ENCODE data around the gene TRMU. TPM values are rescaled to one million over a fixed set of nuclear protein-coding genes. Genes with fewer than 3 reads are reported as not detected.

The TRMU gene
- total RNA-seq, 1 experiment from 2014 or later = 59.5 TPM

DNA sequence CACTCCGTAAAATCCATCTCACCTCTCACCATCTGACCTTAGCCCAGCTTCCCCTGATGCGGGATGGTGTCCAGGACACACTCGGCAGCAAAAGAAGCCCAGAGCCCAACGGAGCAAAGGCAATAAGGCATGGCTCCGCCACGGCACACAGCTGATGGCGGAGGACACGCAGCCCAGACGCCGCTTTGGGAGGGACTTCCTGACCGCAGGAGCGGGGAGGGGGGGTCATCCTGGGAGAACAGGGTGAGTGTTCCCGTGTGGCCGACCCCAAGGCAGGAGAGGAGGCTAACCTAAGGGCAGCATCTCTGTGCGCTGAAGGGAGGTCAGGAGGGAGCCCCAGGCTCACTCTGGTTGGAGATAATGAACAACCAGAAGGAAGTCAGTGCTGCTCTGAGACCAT, 71.3 kb downstream of the TRMU start:
- Histone ChIP-seq H3K27ac (no peak overlapping the region), H3K36me3 (no peaks in the 10 kb centered on the region), H3K4me1 (replicated peaks) (no peaks in the 10 kb centered on the region), H3K4me3 (no peak overlapping the region), H3K27me3 (replicated peaks) (no peaks in the 10 kb centered on the region), H3K9me3 (replicated peaks) (no peaks in the 10 kb centered on the region)
- no peak for DNase-seq (ENCODE audit: low read depth in 1 of 2, low spot score in 2 of 2)

Other genes with a start within 250 kb of the TRMU start
- gene PPARA, start 185.2 kb upstream of the TRMU start, total RNA-seq (2014; rRNA removed; shearing (Covaris generic)) = 4.9 and 11.9 TPM in 2 replicates
- gene CDPF1, start 85.4 kb upstream of the TRMU start, total RNA-seq (2014; rRNA removed; shearing (Covaris generic)) = 10.9 and 18.1 TPM in 2 replicates
- gene PKDREJ, start 72.4 kb upstream of the TRMU start, total RNA-seq (2014; rRNA removed; shearing (Covaris generic)) = not detected in 2 replicates
- gene TTC38, start 67.7 kb upstream of the TRMU start, total RNA-seq (2014; rRNA removed; shearing (Covaris generic)) = 47.1 and 58.1 TPM in 2 replicates
- gene GTSE1, start 38.8 kb upstream of the TRMU start, total RNA-seq (2014; rRNA removed; shearing (Covaris generic)) = 22.4 and 36.2 TPM in 2 replicates
- 0.41 and 1.1 TPM in 2 replicates for gene CELSR1, start 201.9 kb downstream of the TRMU start, total RNA-seq (2014; rRNA removed; shearing (Covaris generic))

Data from SJSA1 (cell line).